GM18907 (cell line): ENCODE data around the gene VWF.
"Not testable (repeated sequence)": the region's sequence is repeated elsewhere in the genome, so short reads cannot be mapped to it uniquely, and the experiment has no call there.

Experiments
- ATAC-seq: cut with Tn5 transposase; IDR thresholded peaks from one replicate; pipeline ENCODE4 v1.9.1; 2021; ENCODE audit warnings: mild to moderate bottlenecking, moderate library complexity; ENCODE audit not compliant: unreplicated experiment

Gene VWF

GRCh38 chr12:6146509-6146908 lies 22.0 kb upstream of the VWF start:
- ATAC-seq = no peak

- ATAC-seq = no peak
Measured at GRCh38 chr12:6145564-6145963, 21.1 kb upstream of the VWF start.

DNA sequence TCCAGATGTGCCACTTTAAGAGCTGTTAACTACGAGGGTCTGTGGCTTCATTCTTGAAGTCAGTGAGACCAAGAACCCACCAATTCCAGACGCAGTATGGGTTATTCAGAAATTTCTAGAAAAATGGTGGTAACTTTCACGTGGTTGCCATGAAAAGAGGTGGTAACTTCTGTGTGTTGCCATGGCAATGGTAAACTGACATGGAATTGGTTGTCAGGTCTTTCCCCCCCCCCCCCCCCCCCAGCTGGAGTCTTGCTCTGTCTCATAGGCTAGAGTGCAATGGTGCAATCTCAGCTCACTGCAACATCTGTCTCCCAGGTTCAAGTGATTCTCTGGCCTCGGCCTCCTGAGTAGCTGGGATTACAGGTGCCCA lies 18.8 kb upstream of the VWF start:
- no peak for ATAC-seq

- ATAC-seq = not testable (repeated sequence)
Measured at GRCh38 chr12:6142368-6143302, 18.2 kb upstream of the VWF start.

- not testable (repeated sequence) for ATAC-seq
Measured at GRCh38 chr12:6141731-6142367, 17.4 kb upstream of the VWF start.

DNA sequence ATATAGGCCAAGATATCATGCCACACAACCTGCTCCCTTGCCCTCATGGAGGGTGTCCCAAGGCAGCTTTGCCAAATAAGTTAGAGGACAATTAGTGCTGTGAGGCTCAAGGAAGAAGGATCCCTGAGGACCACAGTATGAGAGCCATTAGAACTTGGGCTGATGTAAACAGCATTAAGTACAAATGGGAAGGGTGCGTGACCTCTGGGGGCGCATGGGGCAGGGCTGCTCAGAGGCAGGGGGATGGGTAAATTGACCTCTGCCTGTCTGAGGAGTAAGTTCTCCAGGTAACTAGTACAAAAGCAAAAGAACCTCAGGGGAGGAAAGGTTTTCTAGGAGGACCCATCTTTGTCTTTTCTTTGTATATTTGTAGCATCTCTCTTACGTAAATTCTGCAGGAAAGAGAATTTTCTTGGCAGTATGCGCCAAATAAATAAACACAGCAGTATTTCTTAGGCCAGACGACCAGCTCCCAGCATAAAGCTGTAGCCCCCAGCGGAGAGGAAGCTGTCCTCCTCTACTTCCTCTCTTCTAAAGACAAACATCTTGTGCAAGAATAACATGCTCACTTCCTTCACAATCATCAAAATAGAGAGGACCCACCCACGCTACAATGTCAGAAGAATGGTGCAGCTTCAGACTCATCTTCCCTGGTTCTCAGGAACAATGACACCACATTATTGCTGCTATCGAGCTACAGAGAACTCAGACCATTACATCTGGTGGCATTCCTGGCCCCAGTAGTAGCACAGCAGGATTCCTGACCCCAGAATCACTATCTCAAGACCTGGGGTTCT lies 16.4 kb upstream of the VWF start:
- ATAC-seq = no peak

GRCh38 chr12:6135071-6135470 lies 10.6 kb upstream of the VWF start:
- no peak for ATAC-seq

GRCh38 chr12:6133642-6134041 lies 9.2 kb upstream of the VWF start:
- ATAC-seq = no peak

DNA sequence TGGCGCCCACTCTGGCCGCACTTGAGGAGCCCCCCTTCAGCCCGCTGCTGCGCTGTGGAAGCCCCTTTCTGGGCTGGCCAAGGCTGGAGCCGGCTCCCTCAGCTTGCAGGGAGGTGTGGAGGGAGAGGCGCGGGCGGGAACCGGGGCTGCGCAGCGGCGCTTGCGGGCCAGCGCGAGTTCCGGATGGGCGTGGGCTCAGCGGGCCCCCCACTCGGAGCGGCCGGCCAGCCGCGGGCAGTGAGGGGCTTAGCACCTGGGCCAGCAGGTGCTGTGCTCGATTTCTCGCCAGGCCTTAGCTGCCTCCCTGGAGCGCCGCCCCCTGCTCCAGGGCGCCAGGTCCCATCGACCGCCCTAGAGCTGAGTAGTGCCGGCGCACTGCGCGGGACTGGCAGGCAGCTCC lies 8.0 kb upstream of the VWF start:
- ATAC-seq = no peak

- ATAC-seq = no peak
Measured at GRCh38 chr12:6125310-6125608, 789 bp upstream of the VWF start.

DNA sequence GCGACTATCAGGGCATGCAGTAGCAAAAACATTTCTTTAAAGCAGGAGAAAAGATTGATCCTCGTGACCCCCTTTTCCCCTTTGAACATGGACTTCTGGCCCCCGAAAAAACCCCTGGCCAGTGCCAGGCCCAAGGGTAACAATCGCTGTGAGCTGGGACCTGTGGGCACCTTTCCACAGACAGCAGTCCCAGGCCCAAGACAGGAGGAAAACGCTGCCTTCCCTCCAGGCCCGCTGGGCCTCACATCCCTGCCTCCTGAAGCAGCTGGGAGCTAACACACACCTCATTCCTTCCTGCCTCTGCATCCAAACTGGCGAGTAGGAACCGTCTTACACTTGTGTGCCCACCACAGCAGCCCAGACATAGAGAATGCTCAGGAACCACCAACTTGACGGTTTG lies 1.2 kb downstream of the VWF start:
- no peak for ATAC-seq

- no peak for ATAC-seq
Measured at GRCh38 chr12:6122201-6122600, 2.3 kb downstream of the VWF start.

DNA sequence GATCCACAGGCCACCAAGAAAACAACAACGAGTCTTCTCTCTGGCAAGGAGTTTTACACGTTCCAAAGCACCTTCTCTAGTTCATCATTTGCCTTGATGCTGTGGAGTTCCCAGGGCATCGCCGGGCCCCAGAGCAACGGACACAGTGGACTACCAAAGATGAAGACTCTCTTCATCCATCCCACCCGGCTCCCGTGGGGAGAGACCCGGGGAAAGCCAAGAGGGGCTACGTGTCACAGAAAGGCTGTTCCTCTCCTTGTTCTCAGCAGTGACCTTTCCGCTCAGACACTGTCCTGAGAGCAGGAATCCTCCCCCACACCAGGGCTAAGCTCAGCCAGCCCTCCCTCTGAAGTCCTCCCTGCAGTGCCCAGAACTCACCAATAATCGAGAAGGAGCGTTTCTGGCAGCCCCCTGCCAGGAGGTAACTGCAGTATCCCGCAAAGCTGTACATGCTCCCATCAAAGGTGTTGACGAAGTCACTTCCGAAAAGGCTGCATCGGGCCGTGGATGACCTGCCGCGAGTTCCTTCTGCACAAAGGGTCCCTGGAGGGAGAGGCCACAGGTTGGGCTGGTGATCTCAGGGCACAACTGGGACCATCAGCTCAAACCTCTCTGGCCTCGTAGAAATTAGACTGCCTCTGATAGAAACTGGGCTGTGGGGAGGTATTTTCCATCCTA lies 3.5 kb downstream of the VWF start:
- no peak for ATAC-seq

- ATAC-seq = no peak
Measured at GRCh38 chr12:6118891-6119568, 5.4 kb downstream of the VWF start.

DNA sequence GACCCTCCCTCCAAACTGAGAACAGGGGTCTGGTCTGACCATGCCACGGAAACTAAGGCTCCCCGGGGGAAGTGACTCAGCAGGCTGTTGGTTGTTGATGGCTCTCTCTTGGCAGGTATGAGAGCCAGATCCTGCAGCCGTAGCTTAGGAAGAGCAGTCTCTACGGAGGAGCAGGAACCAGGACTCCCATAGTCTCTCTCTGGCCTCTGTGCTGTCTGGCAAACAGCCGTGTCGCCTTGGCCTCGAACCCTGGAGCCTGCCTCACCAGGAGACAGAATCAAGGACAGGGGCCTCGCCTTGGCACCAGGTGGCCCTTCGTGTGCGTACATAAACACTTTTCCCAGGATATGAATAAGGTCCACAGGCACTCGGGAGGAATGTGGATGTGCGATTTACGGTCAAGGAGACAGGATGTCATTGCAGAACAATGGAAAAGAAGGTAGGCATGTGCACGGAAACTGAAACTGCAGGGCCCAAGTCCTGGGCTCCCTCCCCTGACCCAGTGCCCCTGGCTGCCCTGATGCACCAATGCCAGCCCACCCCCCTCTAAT lies 7.9 kb downstream of the VWF start:
- ATAC-seq = no peak

- no peak for ATAC-seq
Measured at GRCh38 chr12:6115389-6115788, 9.1 kb downstream of the VWF start.

DNA sequence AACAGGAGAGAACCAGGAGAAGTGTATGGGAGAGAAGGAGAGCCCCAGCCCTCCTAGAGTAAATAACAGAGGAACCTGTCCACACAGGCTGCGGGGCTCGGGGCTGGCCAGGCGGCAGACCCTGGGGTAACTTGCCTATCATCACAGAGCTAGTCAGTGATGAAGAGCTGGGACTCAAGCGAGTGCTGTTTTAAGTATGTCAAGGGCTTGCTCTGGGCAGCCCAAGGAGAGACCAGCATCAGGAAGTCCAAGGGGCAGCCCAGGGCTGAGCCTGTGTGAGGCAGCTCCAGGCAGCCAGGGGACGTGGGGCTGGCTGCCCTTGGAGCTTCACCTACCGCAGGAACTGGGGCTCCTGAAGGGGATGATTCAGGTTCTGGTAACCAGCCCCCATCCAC lies 10.0 kb downstream of the VWF start:
- ATAC-seq = no peak

DNA sequence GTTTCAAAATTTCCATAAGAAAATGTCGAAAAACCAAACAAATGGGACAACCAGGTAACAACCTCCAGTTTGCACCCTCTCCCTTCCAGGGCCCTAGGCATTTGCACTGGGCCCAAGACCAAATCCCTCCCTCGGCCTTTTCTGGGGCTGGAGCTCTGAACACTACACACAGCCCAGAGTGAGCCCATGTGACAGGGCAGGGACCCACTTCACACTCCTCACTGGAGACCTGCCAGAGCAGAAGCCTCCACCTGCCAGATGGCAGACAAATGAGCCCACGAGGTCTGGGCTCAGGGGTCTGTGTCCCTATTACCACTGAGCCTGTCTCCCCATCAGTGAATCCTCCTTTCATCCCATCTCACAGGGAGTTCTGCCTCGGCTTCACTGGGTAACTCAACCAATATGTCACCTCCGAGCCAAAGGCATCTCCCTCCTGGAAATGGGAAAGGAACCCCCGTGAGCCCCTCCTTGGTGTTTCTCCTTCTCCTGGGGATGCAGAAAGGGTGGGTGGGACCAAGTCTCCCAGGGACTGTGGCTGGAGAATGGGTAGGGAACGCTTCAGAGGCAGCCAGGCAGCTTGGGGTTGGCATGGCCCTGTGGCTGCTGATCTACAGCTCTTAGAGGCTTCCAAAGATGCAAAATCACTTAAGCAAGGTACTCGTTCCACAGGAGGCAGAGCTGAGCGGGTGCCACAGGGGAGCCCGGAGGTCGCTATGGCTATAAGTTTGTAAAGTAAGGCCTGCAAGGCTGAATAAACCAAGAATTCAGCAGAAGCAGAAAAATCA lies 10.6 kb downstream of the VWF start:
- ATAC-seq = no peak

DNA sequence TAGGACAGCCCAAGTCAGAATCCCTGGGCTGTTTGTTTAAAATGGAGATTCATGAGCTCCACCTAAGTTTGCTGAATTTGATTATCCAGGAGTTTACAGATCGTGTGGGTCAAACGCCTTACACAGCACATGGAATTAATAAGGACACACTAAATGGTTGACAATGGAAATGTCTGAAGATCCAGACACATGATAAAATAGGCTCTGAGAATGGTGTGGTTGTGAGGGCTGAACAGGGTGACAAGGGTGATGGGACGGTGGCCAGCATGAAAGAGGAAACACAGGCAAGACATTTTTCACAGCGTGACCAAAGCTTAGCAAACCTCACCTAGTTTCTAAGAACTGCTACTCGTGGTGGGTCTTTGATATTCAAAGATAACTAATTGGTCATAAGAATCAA lies 12.5 kb downstream of the VWF start:
- ATAC-seq = no peak

GRCh38 chr12:6110006-6110405 lies 14.5 kb downstream of the VWF start:
- ATAC-seq = no peak
